IPS DF 6.9 (cell line): Measurements from ENCODE around the gene INCA1.
A peak's percentile ranks its signal among the peaks of the same experiment; 100 is the strongest.

Source experiments
- DNase-seq: peaks from one replicate; pipeline ENCODE4 v3.0.0-alpha.2; 2013; ENCODE audit warnings: low read depth, low spot score
- H3K27ac ChIP-seq: one replicate; pipeline ENCODE4 v1.5.1; 2013; ENCODE audit warnings: low read length, control low read depth
- H3K27me3 ChIP-seq: 2 replicates; pipeline ENCODE4 v1.6.1; 2013; ENCODE audit warnings: mild to moderate bottlenecking, low read length; ENCODE audit not compliant: control insufficient read depth, insufficient read depth
- H3K36me3 ChIP-seq: 2 replicates; pipeline ENCODE4 v1.6.1; 2013; ENCODE audit warnings: low read length; ENCODE audit not compliant: control insufficient read depth, insufficient read depth
- H3K4me1 ChIP-seq: 2 replicates; pipeline ENCODE4 v1.6.1; 2013; ENCODE audit warnings: low read length; ENCODE audit not compliant: control insufficient read depth, insufficient read depth
- H3K4me3 ChIP-seq: 2 replicates; pipeline ENCODE4 v1.5.1; 2013; ENCODE audit warnings: mild to moderate bottlenecking, low read length
- H3K9me3 ChIP-seq: 2 replicates; pipeline ENCODE4 v1.6.1; 2013; ENCODE audit warnings: low read length, inconsistent platforms; ENCODE audit not compliant: control insufficient read depth, insufficient read depth
- WGBS: extraction: QIAGEN DNeasy Blood & Tissue Kit; methylation state at CpG from one replicate; pipeline ENCODE4 v1.1.7; 2013; ENCODE audit warnings: mixed read lengths, missing lambda C conversion rate; ENCODE audit not compliant: insufficient read length, insufficient coverage; 5-methylcytosine and 5-hydroxymethylcytosine counted together

The INCA1 gene, protein sequence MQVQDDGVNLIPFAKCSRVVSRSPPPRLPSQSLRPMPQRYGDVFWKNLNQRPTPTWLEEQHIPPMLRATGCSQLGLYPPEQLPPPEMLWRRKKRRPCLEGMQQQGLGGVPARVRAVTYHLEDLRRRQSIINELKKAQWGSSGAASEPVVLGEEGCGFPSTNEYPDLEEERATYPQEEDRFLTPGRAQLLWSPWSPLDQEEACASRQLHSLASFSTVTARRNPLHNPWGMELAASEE

DNA sequence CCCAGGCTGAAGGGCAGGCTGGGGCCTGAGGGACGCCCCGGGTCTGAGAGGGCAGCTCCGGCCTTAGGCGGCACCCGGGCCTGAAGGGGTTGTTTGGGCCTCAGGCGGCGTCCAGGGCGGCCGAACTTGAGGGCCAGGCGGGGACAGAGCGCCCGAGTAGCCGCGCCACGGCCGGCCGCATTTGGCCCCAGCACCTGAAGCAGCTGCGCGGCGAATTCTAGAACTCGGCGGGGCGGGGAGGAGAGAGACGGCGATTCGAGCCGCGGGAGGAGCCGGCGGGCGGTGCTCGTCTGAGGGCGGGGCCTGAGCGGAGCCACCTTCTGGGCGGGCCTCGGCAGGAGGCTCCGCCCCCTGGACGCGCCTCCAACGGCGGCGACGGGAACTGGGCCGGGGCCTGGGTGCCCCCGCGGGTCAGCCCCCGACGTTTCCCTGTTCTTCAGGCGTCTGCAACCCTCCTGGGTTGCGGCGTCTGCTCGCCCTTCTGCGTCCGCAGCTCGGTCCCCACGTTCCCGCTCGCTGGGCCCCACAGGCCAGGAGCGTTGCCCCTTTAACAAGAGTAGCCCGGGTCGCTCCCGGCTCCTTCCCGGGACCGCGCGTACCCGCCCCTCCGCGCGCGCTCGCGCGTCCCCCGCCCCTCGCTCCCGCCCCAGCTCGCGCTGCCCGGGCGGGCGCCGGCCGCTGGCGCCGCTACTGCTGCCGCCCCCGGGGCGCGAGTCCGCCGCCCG, at the start of gene INCA1, which contains the start of gene KIF1C:
INCA1 (minus strand) TSS at position 221 of the 725 bp plus-strand sequence. CDS start 3,085 bp downstream, outside the sequence.
KIF1C (plus strand) TSS at position 649 of the 725 bp plus-strand sequence. CDS start 2,297 bp downstream, outside the sequence.
- H3K27ac ChIP-seq: no peak within 1 kb of the TSS
- no CpG with 5 or more reads among the region's 93 CpGs for WGBS
- H3K4me3 ChIP-seq: peak within 1 kb of the TSS; percentile 71

DNA sequence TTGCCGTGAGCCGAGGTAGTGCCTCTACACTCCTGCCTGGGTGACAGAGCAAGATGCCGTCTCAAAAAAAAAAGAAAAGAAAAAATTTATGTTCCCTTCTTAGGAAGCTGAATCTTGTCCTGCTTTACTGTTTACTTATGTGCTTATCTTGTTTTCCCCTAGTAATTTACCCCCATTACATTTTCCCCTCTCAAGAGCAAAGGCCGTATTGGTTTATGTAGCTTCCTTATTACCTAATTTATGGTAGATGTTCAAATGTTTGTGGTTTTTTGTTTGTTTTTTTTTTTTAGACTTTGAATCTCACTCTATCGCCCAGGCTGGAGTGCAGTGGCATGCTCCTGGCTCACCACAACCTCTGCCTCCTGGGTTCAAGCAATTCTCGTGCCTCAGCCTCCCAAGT, 48.2 kb upstream of the INCA1 start:
- H3K27ac ChIP-seq: no peak overlapping the region
- no peaks in the 10 kb centered on the region for H3K36me3 ChIP-seq
- no peaks in the 10 kb centered on the region for H3K27me3 ChIP-seq
- H3K9me3 ChIP-seq: no peaks in the 10 kb centered on the region
- H3K4me1 ChIP-seq: no peaks in the 10 kb centered on the region; the same call in 1 of the 2 replicates
- no CpG with 5 or more reads among the region's 6 CpGs for WGBS
- no peak for DNase-seq
- H3K4me3 ChIP-seq: no peak overlapping the region

More for the DNA sequence above, at the start of gene INCA1, which contains the start of gene KIF1C:
- Histone ChIP-seq H3K27me3 (no peaks in the 10 kb centered on the region), H3K36me3 (peaks cover 13% of the 10 kb centered on the region), H3K9me3 (no peaks in the 10 kb centered on the region), H3K4me1 (0 out of 2 replicates have a peak, but pooled peaks cover 2% of the 10 kb centered on the region)
- peak; percentile 60 for DNase-seq

DNA sequence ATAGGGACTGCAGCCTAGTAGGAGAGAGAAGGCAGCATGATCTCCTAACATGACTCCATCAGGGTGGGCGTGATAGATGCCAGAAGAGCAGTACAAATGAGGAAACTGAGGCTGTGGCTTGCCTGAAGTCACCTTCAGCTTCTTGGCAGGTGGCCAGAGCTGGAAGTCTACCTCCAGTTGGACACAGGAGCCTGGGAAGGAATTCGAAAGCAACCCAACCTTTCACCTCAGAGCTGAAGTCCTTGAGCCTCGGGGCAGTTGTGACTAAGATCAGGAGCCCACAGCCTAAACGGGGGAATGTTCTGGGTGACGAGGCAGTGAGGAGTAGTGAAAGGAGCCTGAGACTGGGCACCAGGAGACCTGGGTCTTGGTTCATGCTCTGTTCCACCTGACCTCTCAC, 47.3 kb upstream of the INCA1 start:
- WGBS: no CpG with 5 or more reads among the region's 5 CpGs
- DNase-seq: no peak
- Histone ChIP-seq H3K27ac (no peak overlapping the region), H3K4me3 (no peak overlapping the region), H3K36me3 (no peaks in the 10 kb centered on the region), H3K9me3 (no peaks in the 10 kb centered on the region), H3K4me1 (no peaks in the 10 kb centered on the region; the same call in 1 of the 2 replicates), H3K27me3 (no peaks in the 10 kb centered on the region)

DNA sequence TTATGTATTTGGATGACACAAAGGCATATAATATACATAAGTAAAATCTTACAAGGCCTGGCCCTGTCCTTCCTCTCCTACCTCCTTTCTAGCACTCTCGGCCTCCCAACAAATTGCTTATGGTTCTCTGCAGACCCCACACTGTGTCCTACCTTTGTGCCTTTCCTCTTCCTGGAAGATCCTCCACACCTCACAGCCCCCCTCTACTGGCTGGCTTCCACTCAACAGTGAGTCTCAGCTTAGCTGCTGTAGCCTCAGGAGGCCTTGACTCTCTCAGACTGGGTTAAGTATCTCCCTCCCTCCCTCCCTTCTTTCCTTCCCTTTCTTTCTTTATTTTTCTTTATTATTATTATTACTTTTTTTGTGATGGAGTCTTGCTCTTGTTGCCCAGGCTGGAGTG, 46.2 kb upstream of the INCA1 start:
- DNase-seq: no peak
- Histone ChIP-seq H3K4me1 (no peaks in the 10 kb centered on the region), H3K4me3 (no peak overlapping the region), H3K9me3 (no peaks in the 10 kb centered on the region), H3K27me3 (no peaks in the 10 kb centered on the region), H3K27ac (no peak overlapping the region), H3K36me3 (no peaks in the 10 kb centered on the region)
- no CpG with 5 or more reads among the region's 1 CpG for WGBS

DNA sequence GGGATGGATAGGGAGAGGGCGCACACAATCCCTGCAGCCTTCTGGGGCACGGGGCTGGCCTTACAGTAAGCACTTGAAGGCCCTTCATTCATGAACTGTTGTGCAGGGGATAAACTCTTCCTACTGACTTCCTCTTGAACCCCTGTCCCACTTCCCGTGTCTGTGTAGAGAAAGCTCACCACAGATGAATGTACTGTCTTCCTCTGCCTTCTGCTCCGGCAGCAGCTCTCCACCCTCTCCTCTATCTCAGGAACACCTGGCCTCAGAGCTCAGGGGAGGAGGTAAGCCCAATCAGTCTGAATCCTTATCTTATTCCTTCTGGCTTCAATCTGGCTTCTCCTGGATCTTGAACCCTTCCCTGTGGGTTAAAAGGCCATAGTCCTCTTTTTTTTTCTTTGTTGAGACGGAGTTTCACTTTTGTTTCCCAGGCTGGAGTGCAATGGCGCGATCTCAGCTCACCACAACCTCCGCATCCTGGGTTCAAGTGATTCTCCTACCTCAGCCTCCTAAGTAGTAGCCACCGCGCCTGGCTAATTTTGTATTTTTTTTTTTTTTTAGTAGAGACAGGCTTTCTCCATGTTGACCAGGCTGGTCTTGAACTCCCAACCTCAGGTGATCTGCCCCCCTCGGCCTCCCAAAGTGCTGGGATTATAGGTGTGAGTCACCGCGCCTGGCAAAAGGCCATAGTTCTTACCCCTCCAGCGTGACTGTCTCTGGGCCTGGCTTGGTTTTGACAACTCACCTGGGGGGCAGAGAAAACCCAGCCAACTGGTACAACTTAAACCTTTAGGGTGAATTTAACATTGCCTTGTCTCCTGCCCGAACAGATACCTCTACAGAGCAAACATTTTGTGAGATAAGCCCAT, 45.1 kb upstream of the INCA1 start:
- no CpG with 5 or more reads among the region's 15 CpGs for WGBS
- DNase-seq: no peak
- Histone ChIP-seq H3K27ac (no peak overlapping the region), H3K4me3 (no peak overlapping the region), H3K27me3 (no peaks in the 10 kb centered on the region), H3K9me3 (no peaks in the 10 kb centered on the region), H3K4me1 (no peaks in the 10 kb centered on the region), H3K36me3 (no peaks in the 10 kb centered on the region)

DNA sequence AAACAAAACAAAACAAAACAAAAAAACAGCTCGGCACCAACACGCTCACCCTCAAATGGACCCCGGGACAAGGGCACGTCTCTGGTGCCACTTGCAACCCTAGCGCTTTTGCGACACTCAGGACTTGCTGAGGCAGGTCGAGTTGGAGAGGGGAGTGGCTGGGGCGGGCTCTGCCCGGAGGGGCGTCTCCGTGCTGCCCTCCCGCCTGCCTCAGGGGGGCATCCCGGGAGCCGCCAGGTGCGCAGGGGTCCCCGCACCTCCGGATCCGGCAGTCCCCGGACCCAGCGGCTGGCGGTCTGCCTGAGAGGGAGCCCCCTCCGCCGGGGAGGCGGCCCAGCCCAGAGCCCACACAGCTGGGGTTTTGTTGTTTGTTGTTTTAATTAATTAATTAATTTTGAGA, 38.0 kb upstream of the INCA1 start, which contains the start of gene SLC52A1:
SLC52A1 (minus strand) TSS at position 112 of the 400 bp plus-strand sequence. CDS start 820 bp downstream, outside the sequence.
- H3K27ac ChIP-seq: no peak within 1 kb of the TSS
- DNase-seq: no peak
- no peaks in the 10 kb centered on the region for H3K27me3 ChIP-seq
- no peaks in the 10 kb centered on the region for H3K4me1 ChIP-seq
- no CpG with 5 or more reads among the region's 24 CpGs for WGBS
- no peaks in the 10 kb centered on the region for H3K36me3 ChIP-seq
- H3K9me3 ChIP-seq: no peaks in the 10 kb centered on the region
- H3K4me3 ChIP-seq: peak within 1 kb of the TSS; percentile 22; the same call in 1 of the 2 replicates

DNA sequence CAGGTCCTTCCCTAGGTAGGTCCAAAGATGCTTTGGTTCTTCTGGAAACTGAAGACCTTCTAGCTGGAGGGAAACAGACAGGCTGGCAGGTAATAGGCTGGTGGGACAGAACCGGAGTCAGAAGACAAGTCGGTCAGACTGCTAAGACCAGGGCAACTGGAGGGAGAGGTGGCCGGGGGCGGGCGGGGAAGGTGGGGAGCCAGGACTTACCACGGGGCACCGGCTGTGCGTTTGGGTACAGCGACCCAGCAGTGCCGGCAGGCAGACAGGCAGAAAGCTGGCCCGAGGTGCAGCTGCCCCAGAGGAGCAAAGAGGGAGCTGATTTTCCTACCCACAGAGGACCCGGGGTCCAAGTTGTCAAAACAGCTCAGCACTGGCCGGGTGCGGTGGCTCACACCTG, 37.3 kb upstream of the INCA1 start:
- Histone ChIP-seq H3K4me3 (no peak overlapping the region), H3K4me1 (no peaks in the 10 kb centered on the region), H3K9me3 (no peaks in the 10 kb centered on the region), H3K36me3 (no peaks in the 10 kb centered on the region), H3K27me3 (no peaks in the 10 kb centered on the region), H3K27ac (no peak overlapping the region)
- no peak for DNase-seq
- no CpG with 5 or more reads among the region's 14 CpGs for WGBS

DNA sequence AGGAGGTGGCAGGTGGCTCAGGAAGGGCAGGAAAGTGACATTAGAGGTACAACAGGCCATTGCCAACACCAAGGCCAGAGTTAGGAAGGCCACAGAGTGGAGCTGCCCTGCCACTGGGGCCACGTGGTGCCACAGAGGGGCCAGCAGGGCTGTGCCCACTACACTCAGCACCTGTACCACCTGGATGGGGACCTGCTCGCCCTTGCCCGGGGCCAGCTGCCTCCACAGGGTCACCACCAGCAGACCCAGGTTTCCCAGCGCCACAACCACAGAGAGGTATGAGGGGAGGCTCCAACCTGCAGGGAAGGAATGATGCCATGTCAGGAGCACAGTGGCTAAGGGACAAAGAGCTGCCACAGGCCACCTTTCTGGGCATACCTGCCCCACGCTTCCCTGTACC, 36.7 kb upstream of the INCA1 start:
- Histone ChIP-seq H3K4me3 (no peak overlapping the region), H3K4me1 (no peaks in the 10 kb centered on the region), H3K36me3 (no peaks in the 10 kb centered on the region), H3K9me3 (no peaks in the 10 kb centered on the region), H3K27me3 (no peaks in the 10 kb centered on the region), H3K27ac (no peak overlapping the region)
- DNase-seq: no peak
- no CpG with 5 or more reads among the region's 5 CpGs for WGBS

DNA sequence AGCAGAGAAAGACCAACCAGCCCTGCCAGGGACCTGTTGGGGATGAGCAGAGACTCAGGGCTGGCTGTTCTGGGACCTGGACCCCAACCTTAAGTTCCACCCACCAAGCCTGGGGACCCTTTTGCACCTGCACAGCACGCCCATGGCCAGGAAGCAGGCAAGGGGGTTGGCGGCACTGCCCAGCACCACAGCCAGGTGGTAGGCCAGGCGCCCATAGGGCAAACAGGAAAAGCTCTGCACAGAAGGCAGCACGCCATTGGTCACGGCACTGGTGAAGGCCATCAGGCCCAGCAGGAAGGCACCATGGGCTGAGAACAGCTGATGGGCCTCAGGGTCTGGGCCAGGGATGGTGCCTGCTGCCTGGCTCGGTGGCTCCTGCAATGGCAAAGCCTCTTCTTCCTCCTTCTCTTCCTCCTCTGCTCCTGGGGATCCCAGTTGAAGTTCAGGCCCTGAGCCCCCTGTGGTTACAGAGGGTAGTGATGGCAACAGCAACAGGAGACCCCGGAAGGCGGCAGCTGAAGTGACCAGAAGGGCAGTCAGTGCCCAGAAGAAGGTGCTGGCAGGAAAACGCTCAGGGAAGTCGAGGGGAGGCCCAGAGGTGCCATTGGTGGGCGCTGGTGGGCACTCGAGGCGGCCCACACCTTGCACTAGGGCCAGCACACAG, 36.2 kb upstream of the INCA1 start:
- Histone ChIP-seq H3K4me3 (no peak overlapping the region), H3K27ac (no peak overlapping the region), H3K36me3 (no peaks in the 10 kb centered on the region), H3K9me3 (no peaks in the 10 kb centered on the region), H3K4me1 (no peaks in the 10 kb centered on the region), H3K27me3 (no peaks in the 10 kb centered on the region)
- no peak for DNase-seq
- no CpG with 5 or more reads among the region's 13 CpGs for WGBS

DNA sequence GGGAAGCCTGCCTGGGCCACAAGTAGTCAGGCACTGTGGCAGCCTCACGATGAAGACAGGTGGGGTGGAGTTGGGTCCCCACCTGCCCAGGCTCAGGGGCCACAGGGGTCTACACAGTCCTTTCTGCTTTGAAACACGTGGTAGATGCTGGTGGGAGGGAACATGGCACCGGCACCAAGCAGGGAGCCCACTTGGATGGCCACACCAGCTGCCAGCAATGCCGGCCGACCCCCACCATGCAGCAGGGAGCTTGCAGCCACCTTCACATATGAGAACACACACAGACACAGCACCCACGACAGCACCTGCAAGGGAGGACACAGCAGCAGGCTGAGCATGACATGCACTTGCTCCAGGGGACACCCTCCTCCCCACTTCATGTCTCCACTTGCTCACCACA, 35.5 kb upstream of the INCA1 start:
- H3K27ac ChIP-seq: no peak overlapping the region
- no peak for DNase-seq
- WGBS: no CpG with 5 or more reads among the region's 6 CpGs
- H3K4me3 ChIP-seq: no peak overlapping the region
- H3K4me1 ChIP-seq: no peaks in the 10 kb centered on the region
- H3K36me3 ChIP-seq: no peaks in the 10 kb centered on the region
- H3K9me3 ChIP-seq: no peaks in the 10 kb centered on the region
- no peaks in the 10 kb centered on the region for H3K27me3 ChIP-seq
